ENCODE measurements around the gene SBK2.

DNA sequence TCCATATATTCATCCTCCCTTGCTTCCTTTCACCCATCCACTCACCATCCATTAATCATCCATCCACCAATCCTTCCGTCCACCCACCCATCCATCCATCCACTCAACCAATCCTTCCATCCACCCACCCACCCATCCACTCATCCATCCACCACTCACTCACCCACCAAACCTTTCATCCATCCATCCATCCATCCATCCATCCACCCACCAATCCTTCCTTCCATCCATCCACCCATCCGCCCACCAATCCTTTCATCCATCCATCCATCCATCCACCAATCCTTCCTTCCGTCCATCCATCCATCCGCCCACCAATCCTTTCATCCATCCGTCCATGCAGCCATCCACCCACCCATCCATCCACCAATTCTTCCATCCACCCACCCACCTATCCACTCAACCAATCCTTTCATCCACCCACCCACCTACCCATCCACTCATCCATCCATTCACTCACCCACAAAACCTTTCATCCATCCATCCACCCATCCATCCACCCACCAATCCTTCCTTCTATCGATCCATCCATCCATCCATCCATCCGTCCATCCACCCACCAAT lies 5.4 kb upstream of the SBK2 start:
- TF ChIP-seq, protein P1, sequence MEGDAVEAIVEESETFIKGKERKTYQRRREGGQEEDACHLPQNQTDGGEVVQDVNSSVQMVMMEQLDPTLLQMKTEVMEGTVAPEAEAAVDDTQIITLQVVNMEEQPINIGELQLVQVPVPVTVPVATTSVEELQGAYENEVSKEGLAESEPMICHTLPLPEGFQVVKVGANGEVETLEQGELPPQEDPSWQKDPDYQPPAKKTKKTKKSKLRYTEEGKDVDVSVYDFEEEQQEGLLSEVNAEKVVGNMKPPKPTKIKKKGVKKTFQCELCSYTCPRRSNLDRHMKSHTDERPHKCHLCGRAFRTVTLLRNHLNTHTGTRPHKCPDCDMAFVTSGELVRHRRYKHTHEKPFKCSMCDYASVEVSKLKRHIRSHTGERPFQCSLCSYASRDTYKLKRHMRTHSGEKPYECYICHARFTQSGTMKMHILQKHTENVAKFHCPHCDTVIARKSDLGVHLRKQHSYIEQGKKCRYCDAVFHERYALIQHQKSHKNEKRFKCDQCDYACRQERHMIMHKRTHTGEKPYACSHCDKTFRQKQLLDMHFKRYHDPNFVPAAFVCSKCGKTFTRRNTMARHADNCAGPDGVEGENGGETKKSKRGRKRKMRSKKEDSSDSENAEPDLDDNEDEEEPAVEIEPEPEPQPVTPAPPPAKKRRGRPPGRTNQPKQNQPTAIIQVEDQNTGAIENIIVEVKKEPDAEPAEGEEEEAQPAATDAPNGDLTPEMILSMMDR (IDR thresholded peaks at IDR 0.05 in 4 of 5, conservative IDR thresholded peaks at IDR 0.05 in 1 of 5), result no peak
- no peak for TF ChIP-seq POLR2A (IDR thresholded peaks at IDR 0.05)

Data from gastrocnemius medialis (tissue), 4 donors.